ENCODE measurements around the gene MED19.

MED19 gene

GRCh38 chr11:57667117-57667735, 44.8 kb downstream of the MED19 start:
- no peak for TF ChIP-seq CTCF (IDR thresholded peaks at IDR 0.05)
- H3K9me3 Mint-ChIP-seq: no peaks in the 10 kb centered on the region
- DNase-seq: peak; percentile 86
- H3K36me3 Mint-ChIP-seq (ENCODE audit: low read depth): peaks cover 10% of the 10 kb centered on the region
- H3K4me3 Mint-ChIP-seq: peak overlapping the region; percentile 99
- no peaks in the 10 kb centered on the region for H3K27me3 Mint-ChIP-seq (ENCODE audit: low read depth, poor library complexity)
- H3K4me1 Mint-ChIP-seq: peaks cover 43% of the 10 kb centered on the region
- H3K27ac Mint-ChIP-seq: peak overlapping the region; percentile 100

- H3K4me3 Mint-ChIP-seq: no peak overlapping the region
- H3K27me3 Mint-ChIP-seq (ENCODE audit: low read depth, poor library complexity): no peaks in the 10 kb centered on the region
- DNase-seq: no peak
- H3K4me1 Mint-ChIP-seq: peaks cover 19% of the 10 kb centered on the region
- peaks cover 31% of the 10 kb centered on the region for H3K36me3 Mint-ChIP-seq (ENCODE audit: low read depth)
- no peak overlapping the region for H3K27ac Mint-ChIP-seq
- no peaks in the 10 kb centered on the region for H3K9me3 Mint-ChIP-seq
- TF ChIP-seq CTCF (IDR thresholded peaks at IDR 0.05): no peak
Observed at GRCh38 chr11:57663975-57664374, 48.0 kb downstream of the MED19 start.

- Mint-ChIP-seq H3K27ac (no peak overlapping the region), H3K36me3 (ENCODE audit: low read depth) (peaks cover 31% of the 10 kb centered on the region), H3K4me3 (no peak overlapping the region), H3K9me3 (no peaks in the 10 kb centered on the region), H3K27me3 (ENCODE audit: low read depth, poor library complexity) (no peaks in the 10 kb centered on the region), H3K4me1 (peaks cover 21% of the 10 kb centered on the region)
- TF ChIP-seq CTCF (IDR thresholded peaks at IDR 0.05): no peak
- DNase-seq: no peak
Observed at GRCh38 chr11:57662893-57663292, 49.1 kb downstream of the MED19 start.

- peaks cover 24% of the 10 kb centered on the region for H3K4me1 Mint-ChIP-seq
- no peaks in the 10 kb centered on the region for H3K9me3 Mint-ChIP-seq
- no peak overlapping the region for H3K27ac Mint-ChIP-seq
- H3K4me3 Mint-ChIP-seq: no peak overlapping the region
- TF ChIP-seq CTCF (IDR thresholded peaks at IDR 0.05): no peak
- peaks cover 31% of the 10 kb centered on the region for H3K36me3 Mint-ChIP-seq (ENCODE audit: low read depth)
- DNase-seq: no peak
- H3K27me3 Mint-ChIP-seq (ENCODE audit: low read depth, poor library complexity): peaks cover 6% of the 10 kb centered on the region
Observed at GRCh38 chr11:57659669-57660068, 52.3 kb downstream of the MED19 start.

- Mint-ChIP-seq H3K4me1 (peaks cover 29% of the 10 kb centered on the region), H3K27ac (peak overlapping the region; percentile 92), H3K36me3 (ENCODE audit: low read depth) (peaks cover 31% of the 10 kb centered on the region), H3K9me3 (no peaks in the 10 kb centered on the region), H3K4me3 (peak overlapping the region; percentile 100), H3K27me3 (ENCODE audit: low read depth, poor library complexity) (peaks cover 6% of the 10 kb centered on the region)
- no peak for DNase-seq
- TF ChIP-seq CTCF (IDR thresholded peaks at IDR 0.05): no peak
Observed at GRCh38 chr11:57658023-57658361, 54.0 kb downstream of the MED19 start.
